NCI-H2196 treated with DMSO at 0.1 percent for 48 hours (cell line): ENCODE results near the gene PEAK3.

ENCODE experiments used
- DNase-seq: peaks from one replicate; lab custom pipeline; 2025; ENCODE audit not compliant: unreplicated experiment; lab: John Stamatoyannopoulos, UW

PEAK3 gene

GRCh38 chr19:2251106-2252054, 30.6 kb downstream of the PEAK3 start:
- no peak for DNase-seq

- no peak for DNase-seq
Observed at GRCh38 chr19:2250766-2251105, 31.2 kb downstream of the PEAK3 start.

- DNase-seq, result no peak
Observed at GRCh38 chr19:2249880-2250765, 31.9 kb downstream of the PEAK3 start.

- DNase-seq, result no peak
Observed at GRCh38 chr19:2249010-2249866, 32.7 kb downstream of the PEAK3 start, which contains the start of gene AMH. TSS of gene AMH (plus strand) at chr19:2249323. CDS start at chr19:2249333, 10 bp downstream.

DNA sequence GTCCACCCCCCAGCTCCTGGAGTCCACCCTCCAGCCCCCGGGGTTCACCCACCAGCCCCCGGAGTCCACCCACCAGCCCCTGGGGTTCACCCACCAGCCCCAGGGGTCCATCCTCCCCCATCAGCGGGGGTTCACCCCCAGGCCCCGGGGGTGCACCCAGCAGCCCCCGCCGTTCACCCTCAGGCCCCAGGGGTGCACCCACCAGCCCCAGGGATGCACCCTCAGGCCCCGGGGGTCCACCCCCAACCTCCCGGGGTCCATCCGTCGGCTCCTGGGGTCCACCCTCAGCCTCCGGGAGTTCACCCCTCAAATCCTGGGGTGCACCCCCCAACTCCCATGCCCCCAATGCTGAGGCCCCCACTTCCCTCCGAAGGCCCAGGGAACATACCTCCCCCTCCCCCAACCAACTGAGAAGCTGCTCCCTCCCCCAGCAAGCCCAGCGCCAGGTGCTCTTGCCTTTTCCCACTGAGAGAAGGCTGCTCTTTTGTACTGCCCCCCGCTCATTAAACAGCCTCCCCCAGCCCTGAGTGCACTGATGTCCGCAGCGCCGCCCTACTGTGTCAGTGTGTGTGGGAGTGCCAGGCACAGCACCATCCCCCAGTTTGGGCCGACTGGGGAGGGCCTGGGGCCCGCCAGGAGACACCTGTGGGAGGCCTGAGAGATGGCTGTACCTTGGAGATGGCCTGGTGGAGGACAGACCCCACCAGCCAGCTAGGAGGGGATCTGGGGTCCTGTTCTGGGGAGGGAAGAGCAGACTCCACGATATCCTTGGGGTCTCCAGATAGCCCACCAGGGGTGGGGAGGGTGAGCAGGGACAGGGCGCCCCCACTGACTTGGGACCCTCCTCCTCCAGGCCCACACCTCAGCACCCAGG, 33.6 kb downstream of the PEAK3 start:
- DNase-seq, result no peak

GRCh38 chr19:2247433-2248101, 34.4 kb downstream of the PEAK3 start:
- DNase-seq, result no peak

- DNase-seq, result peak; percentile 53
Observed at GRCh38 chr19:2246801-2247361, 35.1 kb downstream of the PEAK3 start.

- no peak for DNase-seq
Observed at GRCh38 chr19:2246014-2246620, 35.9 kb downstream of the PEAK3 start.

GRCh38 chr19:2245273-2245672, 36.7 kb downstream of the PEAK3 start:
- DNase-seq, result no peak

GRCh38 chr19:2244486-2244885, 37.5 kb downstream of the PEAK3 start:
- DNase-seq, result no peak

DNA sequence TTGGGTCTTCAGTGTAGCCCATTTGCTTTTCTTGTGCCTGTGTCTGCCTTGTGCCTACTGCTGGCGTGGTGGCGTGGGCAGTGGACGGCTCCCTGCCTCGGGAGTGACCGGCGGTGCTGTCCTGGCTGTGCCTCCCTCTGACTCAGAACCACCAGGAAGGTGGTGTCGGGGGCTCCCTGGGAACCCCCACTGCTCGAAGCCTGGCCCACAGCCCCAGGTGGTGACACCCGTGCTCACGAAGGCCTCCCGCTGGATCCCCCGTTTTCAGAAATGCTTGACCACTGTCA, 37.9 kb downstream of the PEAK3 start:
- DNase-seq, result no peak

DNA sequence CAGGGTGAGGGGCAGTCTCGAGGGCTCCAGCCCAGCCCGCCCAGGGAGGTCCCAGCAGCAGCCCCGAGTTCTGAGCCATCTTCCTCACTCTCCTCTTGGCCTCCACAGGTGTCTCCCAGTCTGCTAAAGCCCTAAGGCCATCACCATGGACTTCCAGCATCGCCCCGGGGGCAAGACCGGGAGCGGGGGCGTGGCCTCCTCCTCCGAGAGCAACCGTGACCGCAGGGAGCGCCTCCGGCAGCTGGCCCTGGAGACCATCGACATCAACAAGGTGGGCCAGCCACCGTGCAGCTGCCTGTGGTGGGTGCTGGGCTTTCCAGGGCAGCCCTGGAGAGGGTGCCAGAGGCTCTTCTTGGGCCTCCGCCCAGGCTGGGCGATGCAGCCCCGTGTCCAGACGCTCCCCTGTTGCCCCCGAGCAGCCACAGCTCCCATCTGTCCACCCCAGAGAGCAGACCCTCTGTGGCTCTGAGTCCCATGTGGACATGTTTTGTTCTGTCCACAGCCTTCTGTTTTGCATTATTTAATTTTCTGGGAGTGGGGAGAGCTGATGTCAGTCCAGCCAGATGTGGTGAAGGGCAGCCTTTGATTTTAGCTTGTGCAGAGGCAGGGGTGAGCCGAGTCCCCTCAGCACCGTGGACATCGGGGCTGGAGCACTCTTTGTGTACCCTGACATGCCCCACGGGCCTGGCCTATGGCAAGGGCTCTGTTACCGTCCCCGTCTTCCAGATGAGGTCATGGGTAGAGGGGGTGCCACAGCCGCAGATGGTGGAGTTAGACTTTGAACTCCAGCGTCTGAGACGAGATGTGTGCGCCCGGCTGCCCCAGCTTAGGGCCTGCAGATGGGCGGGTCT, 38.5 kb downstream of the PEAK3 start:
- DNase-seq, result no peak

- no peak for DNase-seq
Observed at GRCh38 chr19:2242816-2243215, 39.2 kb downstream of the PEAK3 start.

- no peak for DNase-seq
Observed at GRCh38 chr19:2242092-2242537, 39.9 kb downstream of the PEAK3 start.

GRCh38 chr19:2240881-2241760, 40.9 kb downstream of the PEAK3 start:
- DNase-seq, result no peak

DNA sequence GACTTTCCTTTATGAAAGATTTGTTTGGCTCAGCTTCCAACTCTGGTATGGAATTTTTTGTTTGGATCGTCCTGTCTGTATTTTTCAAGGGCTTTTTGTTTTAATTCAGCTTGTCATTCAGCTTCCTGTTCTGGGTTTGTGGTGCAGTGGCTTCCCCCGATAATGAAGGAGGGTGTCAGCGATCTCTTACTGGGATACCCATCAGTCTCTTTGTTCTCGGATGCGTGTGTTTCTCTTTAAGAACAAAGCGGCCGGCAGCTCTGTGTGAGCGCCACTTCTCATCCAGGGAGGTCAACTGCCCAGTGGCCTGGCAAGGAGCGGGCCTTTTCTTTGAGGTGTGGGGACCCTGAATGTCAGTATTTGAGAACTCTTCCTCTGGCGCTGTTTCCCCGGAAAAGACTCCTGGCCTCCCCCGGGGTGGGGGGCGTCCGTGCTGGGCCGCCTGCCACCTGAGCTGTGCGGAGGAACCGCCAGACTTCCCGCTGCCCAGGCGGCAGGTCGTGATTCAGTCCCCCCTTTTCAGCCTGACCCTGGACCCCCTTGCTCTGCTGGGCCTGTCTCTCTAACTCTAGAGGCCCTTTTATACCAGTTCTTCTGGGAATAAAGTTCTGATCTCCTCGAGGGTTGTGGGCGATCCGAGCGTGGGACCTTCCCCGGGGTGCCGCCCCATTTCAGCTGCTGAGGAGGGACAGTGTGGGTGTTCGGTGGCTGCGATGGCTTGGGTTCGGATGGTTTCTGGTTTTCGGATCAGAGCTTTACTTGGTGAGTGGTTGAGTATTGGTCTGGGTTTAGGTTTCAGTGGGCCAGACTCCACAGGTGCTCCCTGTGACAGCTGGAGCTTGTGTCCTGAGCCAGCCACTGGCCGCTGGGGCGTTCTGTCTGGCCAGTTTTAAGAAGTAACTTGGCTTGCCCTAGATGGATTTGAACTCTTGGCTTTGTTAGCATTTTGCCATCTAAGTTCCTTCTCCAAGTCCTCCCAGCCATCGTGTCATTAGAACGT, 41.9 kb downstream of the PEAK3 start:
- DNase-seq, result no peak
